HepG2 (cell line): ENCODE data around the gene KRTDAP. TPM values are rescaled to one million over a fixed set of nuclear protein-coding genes. Genes with fewer than 3 reads are reported as not detected.

Experiments
- EEA1 ChIP-seq: sonication (generic); formaldehyde crosslinking; IDR thresholded peaks from 2 replicates; pipeline ENCODE4 v1.5.1; 2020; ENCODE audit warnings: mild to moderate bottlenecking, missing genetic modification reagents, borderline replicate concordance
- EHMT2 ChIP-seq: fragments of 200-600 bp; sonication (generic); IDR thresholded peaks from 2 replicates; pipeline ENCODE4 v1.7.0; 2017; ENCODE audit warnings: antibody characterized with exemption, low read depth, low read length, borderline replicate concordance
- KLF11 ChIP-seq: IDR thresholded peaks from 2 replicates; pipeline ENCODE4 v1.6.1; 2016; ENCODE audit warnings: missing compliant biosample characterization
- MAFG ChIP-seq: sonication (generic); formaldehyde crosslinking; IDR thresholded peaks from 2 replicates; pipeline ENCODE4 v1.5.1; 2020; ENCODE audit warnings: mild to moderate bottlenecking, missing genetic modification reagents
- PAF1 ChIP-seq: IDR thresholded peaks from 2 replicates; pipeline ENCODE4 v1.6.1; 2016; ENCODE audit warnings: missing genetic modification reagents, missing compliant biosample characterization
- SRSF1 ChIP-seq: fragments of 200-400 bp; formaldehyde crosslinking; optimal IDR thresholded peaks from 2 replicates; pipeline ENCODE3; 2017; ENCODE audit warnings: mild to moderate bottlenecking, low read depth, low read length, moderate library complexity
- TEAD3 ChIP-seq: optimal IDR thresholded peaks from 2 replicates; pipeline ENCODE3; 2016; ENCODE audit warnings: borderline replicate concordance
- ZNF180 ChIP-seq: sonication (generic); formaldehyde crosslinking; IDR thresholded peaks from 2 replicates; pipeline ENCODE4 v1.4.0; 2020; ENCODE audit warnings: low read depth, missing genetic modification reagents, borderline replicate concordance
- ZNF337 ChIP-seq: sonication (generic); formaldehyde crosslinking; IDR thresholded peaks from 2 replicates; pipeline ENCODE4 v1.5.1; 2020; ENCODE audit warnings: missing genetic modification reagents, low read depth, mild to moderate bottlenecking, borderline replicate concordance
- ZNF441 ChIP-seq: sonication (generic); formaldehyde crosslinking; IDR thresholded peaks from 2 replicates; pipeline ENCODE4 v1.7.0; 2021; ENCODE audit warnings: missing genetic modification reagents, borderline replicate concordance
- polyA plus RNA-seq, 8 experiments: library from polyadenylated mRNA; depleted of rRNA in 3 of 8; stranded (reverse) in 7 of 8; unstranded in 1 of 8; fragments of >200 nt; fragmentation: Illumina TruSeq in 4 of 8; extraction: Trizol in 4 of 8; gene quantifications; 2 replicates each; pipeline versions ENCODE4 v1.2.1 to v1.2.3, GENCODE V29; 2011 to 2016; ENCODE audit warnings: low read depth in 4 of 8, missing spikeins in 1 of 8, mixed read lengths in 1 of 8; ENCODE audit not compliant: insufficient read depth in 1 of 8
- total RNA-seq, 5 experiments: library from RNA; depleted of rRNA; stranded (reverse); fragments of >200 nt; fragmentation: Illumina TruSeq; extraction: Trizol; gene quantifications; 2 replicates each; pipeline ENCODE4 v1.2.3, GENCODE V29; 2016; ENCODE audit warnings: low read depth in 1 of 5
- TF ChIP-seq, protein P1 (sequence below): sonication (generic); formaldehyde crosslinking; IDR thresholded peaks from 2 replicates; pipeline ENCODE4 v1.8.0; 2022; ENCODE audit warnings: missing genetic modification reagents, mild to moderate bottlenecking, borderline replicate concordance
- TF ChIP-seq, protein P2 (sequence below): IDR thresholded peaks from 2 replicates; pipeline ENCODE4 v1.6.1; 2016; ENCODE audit warnings: low read depth, missing genetic modification reagents, missing compliant biosample characterization
- TF ChIP-seq, protein P3 (sequence below): sonication (generic); formaldehyde crosslinking; IDR thresholded peaks from 2 replicates; pipeline ENCODE4 v1.5.0; 2020; ENCODE audit warnings: missing genetic modification reagents
- TF ChIP-seq, protein P4 (sequence below): conservative IDR thresholded peaks from 2 replicates; pipeline ENCODE4 v1.6.1; 2018; ENCODE audit warnings: missing genetic modification reagents
- TF ChIP-seq, protein P5 (sequence below): sonication (generic); formaldehyde crosslinking; IDR thresholded peaks from 2 replicates; pipeline ENCODE4 v1.4.0; 2020; ENCODE audit warnings: missing genetic modification reagents, low read depth, mild to moderate bottlenecking, borderline replicate concordance
- TF ChIP-seq, protein P6 (sequence below): sonication (generic); formaldehyde crosslinking; IDR thresholded peaks from 2 replicates; pipeline ENCODE4 v1.8.0; 2022; ENCODE audit warnings: missing genetic modification reagents, mild to moderate bottlenecking, moderate library complexity, borderline replicate concordance

Gene KRTDAP
- total and polyA plus RNA-seq, 2 of the 13 experiments (the other 11 are each of a cell fraction or from before 2014, with no cell fraction given), result 0.86 to 1.5 TPM

DNA sequence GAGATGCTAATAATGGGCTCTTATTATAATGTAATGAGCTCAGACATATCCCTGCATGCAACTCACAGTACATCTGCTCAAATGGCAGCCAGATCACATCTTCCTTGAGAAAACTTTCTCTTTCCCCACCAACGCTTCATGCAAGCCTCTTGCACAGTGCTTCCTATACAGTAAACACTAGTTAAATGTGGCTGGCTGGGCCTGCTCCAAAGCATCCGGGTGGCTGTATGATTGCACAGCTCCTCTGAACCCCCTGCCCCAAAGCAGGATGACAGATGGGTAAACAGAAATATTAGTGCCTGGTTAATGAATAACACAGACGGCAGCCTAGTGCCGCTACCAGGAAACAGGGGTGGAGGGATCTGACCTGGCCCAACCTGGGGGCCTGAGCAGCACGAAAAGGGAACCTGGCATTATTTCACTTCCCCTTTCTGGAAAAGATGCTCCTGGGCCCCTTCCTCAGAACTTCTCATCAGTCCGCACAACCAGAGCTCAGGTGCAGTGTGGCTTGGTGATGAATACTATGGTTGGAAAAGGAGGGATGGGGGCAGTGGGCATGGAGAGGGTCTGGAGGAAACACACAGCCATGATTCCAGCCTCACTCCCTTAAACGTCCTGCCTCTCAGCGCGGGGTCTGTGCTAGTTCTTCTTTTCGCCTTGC, 31.4 kb downstream of the KRTDAP start (continued):
- TF ChIP-seq, protein P1, sequence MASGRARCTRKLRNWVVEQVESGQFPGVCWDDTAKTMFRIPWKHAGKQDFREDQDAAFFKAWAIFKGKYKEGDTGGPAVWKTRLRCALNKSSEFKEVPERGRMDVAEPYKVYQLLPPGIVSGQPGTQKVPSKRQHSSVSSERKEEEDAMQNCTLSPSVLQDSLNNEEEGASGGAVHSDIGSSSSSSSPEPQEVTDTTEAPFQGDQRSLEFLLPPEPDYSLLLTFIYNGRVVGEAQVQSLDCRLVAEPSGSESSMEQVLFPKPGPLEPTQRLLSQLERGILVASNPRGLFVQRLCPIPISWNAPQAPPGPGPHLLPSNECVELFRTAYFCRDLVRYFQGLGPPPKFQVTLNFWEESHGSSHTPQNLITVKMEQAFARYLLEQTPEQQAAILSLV (CRISPR knock-in tag), result no peak
- TF ChIP-seq SRSF1 (no peak), TEAD3 (CRISPR knock-in tag) (peak; percentile 64), KLF11 (no peak), ZNF337 (CRISPR knock-in tag) (no peak), EEA1 (CRISPR knock-in tag) (no peak), PAF1 (CRISPR knock-in tag) (no peak), MAFG (CRISPR knock-in tag) (no peak), ZNF441 (no peak), EHMT2 (no peak), ZNF180 (CRISPR knock-in tag) (no peak)
- TF ChIP-seq, protein P2, sequence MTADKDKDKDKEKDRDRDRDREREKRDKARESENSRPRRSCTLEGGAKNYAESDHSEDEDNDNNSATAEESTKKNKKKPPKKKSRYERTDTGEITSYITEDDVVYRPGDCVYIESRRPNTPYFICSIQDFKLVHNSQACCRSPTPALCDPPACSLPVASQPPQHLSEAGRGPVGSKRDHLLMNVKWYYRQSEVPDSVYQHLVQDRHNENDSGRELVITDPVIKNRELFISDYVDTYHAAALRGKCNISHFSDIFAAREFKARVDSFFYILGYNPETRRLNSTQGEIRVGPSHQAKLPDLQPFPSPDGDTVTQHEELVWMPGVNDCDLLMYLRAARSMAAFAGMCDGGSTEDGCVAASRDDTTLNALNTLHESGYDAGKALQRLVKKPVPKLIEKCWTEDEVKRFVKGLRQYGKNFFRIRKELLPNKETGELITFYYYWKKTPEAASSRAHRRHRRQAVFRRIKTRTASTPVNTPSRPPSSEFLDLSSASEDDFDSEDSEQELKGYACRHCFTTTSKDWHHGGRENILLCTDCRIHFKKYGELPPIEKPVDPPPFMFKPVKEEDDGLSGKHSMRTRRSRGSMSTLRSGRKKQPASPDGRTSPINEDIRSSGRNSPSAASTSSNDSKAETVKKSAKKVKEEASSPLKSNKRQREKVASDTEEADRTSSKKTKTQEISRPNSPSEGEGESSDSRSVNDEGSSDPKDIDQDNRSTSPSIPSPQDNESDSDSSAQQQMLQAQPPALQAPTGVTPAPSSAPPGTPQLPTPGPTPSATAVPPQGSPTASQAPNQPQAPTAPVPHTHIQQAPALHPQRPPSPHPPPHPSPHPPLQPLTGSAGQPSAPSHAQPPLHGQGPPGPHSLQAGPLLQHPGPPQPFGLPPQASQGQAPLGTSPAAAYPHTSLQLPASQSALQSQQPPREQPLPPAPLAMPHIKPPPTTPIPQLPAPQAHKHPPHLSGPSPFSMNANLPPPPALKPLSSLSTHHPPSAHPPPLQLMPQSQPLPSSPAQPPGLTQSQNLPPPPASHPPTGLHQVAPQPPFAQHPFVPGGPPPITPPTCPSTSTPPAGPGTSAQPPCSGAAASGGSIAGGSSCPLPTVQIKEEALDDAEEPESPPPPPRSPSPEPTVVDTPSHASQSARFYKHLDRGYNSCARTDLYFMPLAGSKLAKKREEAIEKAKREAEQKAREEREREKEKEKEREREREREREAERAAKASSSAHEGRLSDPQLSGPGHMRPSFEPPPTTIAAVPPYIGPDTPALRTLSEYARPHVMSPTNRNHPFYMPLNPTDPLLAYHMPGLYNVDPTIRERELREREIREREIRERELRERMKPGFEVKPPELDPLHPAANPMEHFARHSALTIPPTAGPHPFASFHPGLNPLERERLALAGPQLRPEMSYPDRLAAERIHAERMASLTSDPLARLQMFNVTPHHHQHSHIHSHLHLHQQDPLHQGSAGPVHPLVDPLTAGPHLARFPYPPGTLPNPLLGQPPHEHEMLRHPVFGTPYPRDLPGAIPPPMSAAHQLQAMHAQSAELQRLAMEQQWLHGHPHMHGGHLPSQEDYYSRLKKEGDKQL (CRISPR knock-in tag), result peak; percentile 56; the same call in 1 of the 2 replicates
- TF ChIP-seq, protein P3, sequence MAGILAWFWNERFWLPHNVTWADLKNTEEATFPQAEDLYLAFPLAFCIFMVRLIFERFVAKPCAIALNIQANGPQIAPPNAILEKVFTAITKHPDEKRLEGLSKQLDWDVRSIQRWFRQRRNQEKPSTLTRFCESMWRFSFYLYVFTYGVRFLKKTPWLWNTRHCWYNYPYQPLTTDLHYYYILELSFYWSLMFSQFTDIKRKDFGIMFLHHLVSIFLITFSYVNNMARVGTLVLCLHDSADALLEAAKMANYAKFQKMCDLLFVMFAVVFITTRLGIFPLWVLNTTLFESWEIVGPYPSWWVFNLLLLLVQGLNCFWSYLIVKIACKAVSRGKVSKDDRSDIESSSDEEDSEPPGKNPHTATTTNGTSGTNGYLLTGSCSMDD (CRISPR knock-in tag), result no peak
- TF ChIP-seq, protein P4, sequence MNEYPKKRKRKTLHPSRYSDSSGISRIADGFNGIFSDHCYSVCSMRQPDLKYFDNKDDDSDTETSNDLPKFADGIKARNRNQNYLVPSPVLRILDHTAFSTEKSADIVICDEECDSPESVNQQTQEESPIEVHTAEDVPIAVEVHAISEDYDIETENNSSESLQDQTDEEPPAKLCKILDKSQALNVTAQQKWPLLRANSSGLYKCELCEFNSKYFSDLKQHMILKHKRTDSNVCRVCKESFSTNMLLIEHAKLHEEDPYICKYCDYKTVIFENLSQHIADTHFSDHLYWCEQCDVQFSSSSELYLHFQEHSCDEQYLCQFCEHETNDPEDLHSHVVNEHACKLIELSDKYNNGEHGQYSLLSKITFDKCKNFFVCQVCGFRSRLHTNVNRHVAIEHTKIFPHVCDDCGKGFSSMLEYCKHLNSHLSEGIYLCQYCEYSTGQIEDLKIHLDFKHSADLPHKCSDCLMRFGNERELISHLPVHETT (CRISPR knock-in tag), result no peak
- TF ChIP-seq, protein P5, sequence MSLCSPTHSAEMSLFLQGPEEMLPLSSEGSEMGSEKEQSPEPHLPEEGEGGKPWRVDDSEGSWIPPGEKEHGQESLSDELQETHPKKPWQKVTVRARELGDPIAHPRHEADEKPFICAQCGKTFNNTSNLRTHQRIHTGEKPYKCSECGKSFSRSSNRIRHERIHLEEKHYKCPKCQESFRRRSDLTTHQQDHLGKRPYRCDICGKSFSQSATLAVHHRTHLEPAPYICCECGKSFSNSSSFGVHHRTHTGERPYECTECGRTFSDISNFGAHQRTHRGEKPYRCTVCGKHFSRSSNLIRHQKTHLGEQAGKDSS, result peak; percentile 51; the same call in 1 of the 2 replicates
- TF ChIP-seq, protein P6, sequence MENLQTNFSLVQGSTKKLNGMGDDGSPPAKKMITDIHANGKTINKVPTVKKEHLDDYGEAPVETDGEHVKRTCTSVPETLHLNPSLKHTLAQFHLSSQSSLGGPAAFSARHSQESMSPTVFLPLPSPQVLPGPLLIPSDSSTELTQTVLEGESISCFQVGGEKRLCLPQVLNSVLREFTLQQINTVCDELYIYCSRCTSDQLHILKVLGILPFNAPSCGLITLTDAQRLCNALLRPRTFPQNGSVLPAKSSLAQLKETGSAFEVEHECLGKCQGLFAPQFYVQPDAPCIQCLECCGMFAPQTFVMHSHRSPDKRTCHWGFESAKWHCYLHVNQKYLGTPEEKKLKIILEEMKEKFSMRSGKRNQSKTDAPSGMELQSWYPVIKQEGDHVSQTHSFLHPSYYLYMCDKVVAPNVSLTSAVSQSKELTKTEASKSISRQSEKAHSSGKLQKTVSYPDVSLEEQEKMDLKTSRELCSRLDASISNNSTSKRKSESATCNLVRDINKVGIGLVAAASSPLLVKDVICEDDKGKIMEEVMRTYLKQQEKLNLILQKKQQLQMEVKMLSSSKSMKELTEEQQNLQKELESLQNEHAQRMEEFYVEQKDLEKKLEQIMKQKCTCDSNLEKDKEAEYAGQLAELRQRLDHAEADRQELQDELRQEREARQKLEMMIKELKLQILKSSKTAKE, result 0 out of 2 replicates have a peak, but pooled peaks have one; percentile 75
